DND-41 (cell line): ENCODE results near the gene AKAIN1.

Source experiments
- ATAC-seq: fragments of 200-7000 bp; cut with Tn5 transposase; 3 replicates; pipeline ENCODE4 v1.9.1; 2021; ENCODE audit warnings: low read depth; ENCODE audit not compliant: insufficient read depth
- DNase-seq: peaks from one replicate; pipeline ENCODE4 v3.0.0-alpha.2; 2020
- H2AFZ ChIP-seq: 2 replicates; pipeline ENCODE4 v1.6.0; 2012; ENCODE audit warnings: low read depth, low read length
- H3K27ac ChIP-seq: 2 replicates; pipeline ENCODE4 v1.5.1; 2012; ENCODE audit warnings: low read length, inconsistent platforms
- H3K27me3 ChIP-seq: fragments of 200-600 bp; sonication (generic); 2 replicates; pipeline ENCODE4 v1.6.0; 2012; ENCODE audit warnings: low read length, mild to moderate bottlenecking, inconsistent platforms; ENCODE audit not compliant: insufficient read depth, poor library complexity
- H3K36me3 ChIP-seq: 2 replicates; pipeline ENCODE4 v1.5.1; 2012; ENCODE audit warnings: low read length, inconsistent platforms; ENCODE audit not compliant: insufficient read depth
- H3K4me1 ChIP-seq: 2 replicates; pipeline ENCODE4 v1.5.1; 2012; ENCODE audit warnings: mild to moderate bottlenecking, low read length; ENCODE audit not compliant: insufficient read depth
- H3K4me2 ChIP-seq: 2 replicates; pipeline ENCODE4 v1.6.0; 2012; ENCODE audit warnings: mild to moderate bottlenecking, moderate library complexity, low read length, inconsistent platforms; ENCODE audit not compliant: insufficient read depth
- H3K4me3 ChIP-seq, 2 experiments: fragments of 200-600 bp in 1 of 2; shearing (Covaris generic) in 1 of 2; 2 replicates each; pipeline ENCODE4 v1.5.1; 2012 to 2016; ENCODE audit warnings: inconsistent platforms in 2 of 2, low read length in 2 of 2, mild to moderate bottlenecking in 2 of 2, low read depth in 1 of 2, moderate library complexity in 1 of 2
- H3K79me2 ChIP-seq: 2 replicates; pipeline ENCODE4 v1.6.0; 2012; ENCODE audit warnings: low read length, inconsistent platforms; ENCODE audit not compliant: insufficient read depth
- H3K9ac ChIP-seq: 2 replicates; pipeline ENCODE4 v1.6.0; 2012; ENCODE audit warnings: low read depth, mild to moderate bottlenecking, inconsistent platforms, low read length, moderate library complexity
- H3K9me3 ChIP-seq: 2 replicates; pipeline ENCODE4 v1.5.1; 2012; ENCODE audit warnings: low read length, moderate library complexity, mild to moderate bottlenecking, inconsistent platforms; ENCODE audit not compliant: insufficient read depth, severe bottlenecking
- H4K20me1 ChIP-seq: 2 replicates; pipeline ENCODE4 v1.6.0; 2012; ENCODE audit warnings: low read length; ENCODE audit not compliant: insufficient read depth
- EZH2 ChIP-seq: IDR thresholded peaks from 3 replicates; pipeline ENCODE4 v1.6.1; 2012; ENCODE audit warnings: borderline replicate concordance, low read depth, mild to moderate bottlenecking, moderate library complexity, low read length, inconsistent platforms; ENCODE audit not compliant: severe bottlenecking
- TF ChIP-seq, protein P1 (sequence below): IDR thresholded peaks from 2 replicates; pipeline ENCODE4 v1.5.1; 2012; ENCODE audit warnings: borderline replicate concordance, low read length, moderate library complexity, mild to moderate bottlenecking; ENCODE audit not compliant: poor library complexity, severe bottlenecking; ENCODE audit errors: extremely low read depth

Gene AKAIN1

DNA sequence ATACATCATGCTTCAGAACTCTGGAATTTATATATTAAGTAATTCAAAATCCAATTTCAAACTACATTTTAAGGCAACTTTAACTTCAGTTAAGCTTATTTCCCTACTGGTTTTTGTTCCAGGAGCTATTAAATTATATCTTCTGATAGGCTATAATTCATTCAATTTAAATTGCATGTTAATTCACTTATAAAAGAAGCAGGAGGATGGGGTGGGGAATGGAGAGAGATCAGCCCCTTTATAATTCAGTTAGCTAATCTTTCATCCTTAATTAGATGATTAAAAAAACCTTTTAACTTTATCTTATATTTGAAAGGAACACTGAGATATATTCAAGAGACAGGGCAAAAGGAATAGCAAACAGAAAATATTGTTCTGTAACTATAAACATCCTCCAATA lies 86.8 kb downstream of the AKAIN1 start:
- H3K27me3 ChIP-seq = peaks cover 5% of the 10 kb centered on the region
- ATAC-seq = no peak
- DNase-seq = no peak

DNA sequence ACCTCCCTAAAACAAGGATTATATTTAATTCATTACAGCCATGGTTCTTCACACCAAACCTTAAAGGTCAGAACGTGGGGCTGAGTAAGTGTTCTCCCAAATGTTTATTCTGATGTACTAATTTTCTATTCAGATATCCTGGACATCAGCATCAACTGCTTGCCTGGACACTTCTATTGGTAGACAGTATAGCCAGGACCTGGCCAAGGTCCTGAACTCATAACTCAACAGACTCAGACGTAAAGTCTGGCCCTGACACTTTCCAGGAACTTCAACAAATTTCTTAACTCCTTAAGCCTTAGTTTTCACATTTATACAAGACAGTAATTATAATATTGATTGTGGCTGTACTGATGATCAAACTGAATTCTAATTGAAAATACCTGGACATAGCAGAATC lies 89.1 kb downstream of the AKAIN1 start:
- H3K79me2 ChIP-seq = no peaks in the 10 kb centered on the region
- no peaks in the 10 kb centered on the region for H3K9me3 ChIP-seq
- H3K4me2 ChIP-seq = no peak overlapping the region
- peak; percentile 33; the same call in 1 of the 3 replicates for ATAC-seq
- H3K27me3 ChIP-seq = peaks cover 5% of the 10 kb centered on the region
- no peak overlapping the region for H3K4me3 ChIP-seq
- TF ChIP-seq, protein P1, sequence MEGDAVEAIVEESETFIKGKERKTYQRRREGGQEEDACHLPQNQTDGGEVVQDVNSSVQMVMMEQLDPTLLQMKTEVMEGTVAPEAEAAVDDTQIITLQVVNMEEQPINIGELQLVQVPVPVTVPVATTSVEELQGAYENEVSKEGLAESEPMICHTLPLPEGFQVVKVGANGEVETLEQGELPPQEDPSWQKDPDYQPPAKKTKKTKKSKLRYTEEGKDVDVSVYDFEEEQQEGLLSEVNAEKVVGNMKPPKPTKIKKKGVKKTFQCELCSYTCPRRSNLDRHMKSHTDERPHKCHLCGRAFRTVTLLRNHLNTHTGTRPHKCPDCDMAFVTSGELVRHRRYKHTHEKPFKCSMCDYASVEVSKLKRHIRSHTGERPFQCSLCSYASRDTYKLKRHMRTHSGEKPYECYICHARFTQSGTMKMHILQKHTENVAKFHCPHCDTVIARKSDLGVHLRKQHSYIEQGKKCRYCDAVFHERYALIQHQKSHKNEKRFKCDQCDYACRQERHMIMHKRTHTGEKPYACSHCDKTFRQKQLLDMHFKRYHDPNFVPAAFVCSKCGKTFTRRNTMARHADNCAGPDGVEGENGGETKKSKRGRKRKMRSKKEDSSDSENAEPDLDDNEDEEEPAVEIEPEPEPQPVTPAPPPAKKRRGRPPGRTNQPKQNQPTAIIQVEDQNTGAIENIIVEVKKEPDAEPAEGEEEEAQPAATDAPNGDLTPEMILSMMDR = no peak
- no peak for TF ChIP-seq EZH2
- no peak overlapping the region for H3K27ac ChIP-seq
- H3K9ac ChIP-seq = no peak overlapping the region
- no peaks in the 10 kb centered on the region for H4K20me1 ChIP-seq
- no peak for DNase-seq
- no peaks in the 10 kb centered on the region for H3K4me1 ChIP-seq
- no peaks in the 10 kb centered on the region for H3K36me3 ChIP-seq
- H2AFZ ChIP-seq = no peak overlapping the region

More for the DNA sequence above, 86.8 kb downstream of the AKAIN1 start:
- H3K36me3 ChIP-seq = no peaks in the 10 kb centered on the region
- no peak overlapping the region for H3K4me2 ChIP-seq
- no peak overlapping the region for H3K9ac ChIP-seq
- no peaks in the 10 kb centered on the region for H4K20me1 ChIP-seq
- no peak overlapping the region for H3K27ac ChIP-seq
- no peak overlapping the region for H2AFZ ChIP-seq
- no peak overlapping the region for H3K4me3 ChIP-seq
- no peaks in the 10 kb centered on the region for H3K4me1 ChIP-seq
- H3K79me2 ChIP-seq = no peaks in the 10 kb centered on the region
- TF ChIP-seq, protein P1 = no peak
- TF ChIP-seq EZH2 = no peak
- H3K9me3 ChIP-seq = no peaks in the 10 kb centered on the region

DNA sequence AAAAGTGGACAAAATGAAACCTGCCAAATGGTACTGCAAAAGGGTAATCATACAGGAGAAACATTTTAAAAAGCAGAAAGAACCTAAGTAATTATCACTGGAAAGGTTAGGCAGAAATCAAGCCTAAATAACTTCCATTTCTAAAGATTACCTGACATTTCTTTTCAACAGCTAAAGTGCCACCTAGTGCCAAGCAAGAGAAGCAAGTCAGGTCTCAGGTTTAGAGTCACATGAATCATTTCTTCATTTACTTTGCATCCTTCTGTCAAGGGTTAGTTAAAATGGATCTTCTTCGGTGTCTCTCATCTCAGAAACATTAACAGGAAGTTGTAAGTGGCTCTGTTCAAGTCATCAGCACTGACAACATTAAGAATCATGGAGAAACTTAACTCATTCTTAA lies 90.3 kb downstream of the AKAIN1 start:
- DNase-seq (no peak), ATAC-seq (no peak)
- Histone ChIP-seq H3K9ac (no peak overlapping the region), H3K4me1 (no peaks in the 10 kb centered on the region), H3K27me3 (peaks cover 5% of the 10 kb centered on the region), H3K79me2 (no peaks in the 10 kb centered on the region), H2AFZ (no peak overlapping the region), H4K20me1 (no peaks in the 10 kb centered on the region), H3K27ac (no peak overlapping the region), H3K36me3 (no peaks in the 10 kb centered on the region), H3K9me3 (no peaks in the 10 kb centered on the region), H3K4me2 (no peak overlapping the region), H3K4me3 (no peak overlapping the region)
- TF ChIP-seq, protein P1 = peak; percentile 41
- no peak for TF ChIP-seq EZH2

DNA sequence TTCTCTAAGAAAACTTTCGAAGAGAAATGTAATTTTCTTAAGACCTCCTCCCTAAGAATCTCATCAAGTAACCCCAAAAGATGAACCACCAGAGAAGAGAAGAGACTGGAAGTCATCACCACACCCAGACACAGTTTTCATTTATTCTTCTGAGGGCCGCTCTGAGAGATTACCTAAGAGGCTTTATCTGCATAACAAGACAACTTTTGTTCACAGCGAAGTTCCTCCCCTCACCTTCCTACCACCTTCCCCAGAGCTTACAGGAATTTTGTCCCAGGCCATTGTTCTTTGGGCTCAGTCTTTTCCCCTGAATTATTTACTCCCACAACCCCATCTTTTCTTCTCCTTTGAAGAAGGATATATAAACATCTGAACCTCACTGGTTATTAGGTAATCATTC lies 92.8 kb downstream of the AKAIN1 start:
- Histone ChIP-seq H3K79me2 (no peaks in the 10 kb centered on the region), H4K20me1 (no peaks in the 10 kb centered on the region), H3K36me3 (no peaks in the 10 kb centered on the region), H3K4me3 (no peak overlapping the region), H2AFZ (no peak overlapping the region), H3K27ac (no peak overlapping the region), H3K27me3 (no peaks in the 10 kb centered on the region), H3K9me3 (no peaks in the 10 kb centered on the region), H3K9ac (no peak overlapping the region), H3K4me2 (no peak overlapping the region), H3K4me1 (no peaks in the 10 kb centered on the region)
- TF ChIP-seq, protein P1 = no peak
- TF ChIP-seq EZH2 = no peak
- no peak for DNase-seq
- ATAC-seq = no peak
